ENCODE data around the gene PLEKHG1. TPM values are rescaled to one million over a fixed set of nuclear protein-coding genes. Genes with fewer than 3 reads are reported as not detected.

Gene PLEKHG1
- total RNA-seq, 6 donors from 2014 or later: 16.3 to 45.4 (median 29.2) TPM

GRCh38 chr6:150622941-150623874 lies 23.5 kb downstream of the PLEKHG1 start:
- no peak for TF ChIP-seq POLR2A (IDR thresholded peaks at IDR 0.05)
- TF ChIP-seq, protein P1, sequence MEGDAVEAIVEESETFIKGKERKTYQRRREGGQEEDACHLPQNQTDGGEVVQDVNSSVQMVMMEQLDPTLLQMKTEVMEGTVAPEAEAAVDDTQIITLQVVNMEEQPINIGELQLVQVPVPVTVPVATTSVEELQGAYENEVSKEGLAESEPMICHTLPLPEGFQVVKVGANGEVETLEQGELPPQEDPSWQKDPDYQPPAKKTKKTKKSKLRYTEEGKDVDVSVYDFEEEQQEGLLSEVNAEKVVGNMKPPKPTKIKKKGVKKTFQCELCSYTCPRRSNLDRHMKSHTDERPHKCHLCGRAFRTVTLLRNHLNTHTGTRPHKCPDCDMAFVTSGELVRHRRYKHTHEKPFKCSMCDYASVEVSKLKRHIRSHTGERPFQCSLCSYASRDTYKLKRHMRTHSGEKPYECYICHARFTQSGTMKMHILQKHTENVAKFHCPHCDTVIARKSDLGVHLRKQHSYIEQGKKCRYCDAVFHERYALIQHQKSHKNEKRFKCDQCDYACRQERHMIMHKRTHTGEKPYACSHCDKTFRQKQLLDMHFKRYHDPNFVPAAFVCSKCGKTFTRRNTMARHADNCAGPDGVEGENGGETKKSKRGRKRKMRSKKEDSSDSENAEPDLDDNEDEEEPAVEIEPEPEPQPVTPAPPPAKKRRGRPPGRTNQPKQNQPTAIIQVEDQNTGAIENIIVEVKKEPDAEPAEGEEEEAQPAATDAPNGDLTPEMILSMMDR (IDR thresholded peaks at IDR 0.05): no peak
- no peak for TF ChIP-seq POLR2AphosphoS5 (IDR thresholded peaks at IDR 0.05)
- no peak for TF ChIP-seq EP300 (IDR thresholded peaks at IDR 0.05)
- 72 to 80% methylated on average over 14 to 18 of the region's 18 CpGs for WGBS, 2 donors
- Histone ChIP-seq H3K36me3 (no peaks in the 10 kb centered on the region), H3K4me3 (no peak overlapping the region), H3K4me1 (peaks cover 19 to 33% (median 27%) of the 10 kb centered on the region in 4 donors), H3K27ac (peak overlapping the region in 2 of 4 donors; percentile 27 to 33), H3K9me3 (no peaks in the 10 kb centered on the region), H3K27me3 (no peaks in the 10 kb centered on the region)
- ATAC-seq (ENCODE audit: low FRiP score in 2 of 2): peak; percentile 42 to 57
- DNase-seq: no peak

DNA sequence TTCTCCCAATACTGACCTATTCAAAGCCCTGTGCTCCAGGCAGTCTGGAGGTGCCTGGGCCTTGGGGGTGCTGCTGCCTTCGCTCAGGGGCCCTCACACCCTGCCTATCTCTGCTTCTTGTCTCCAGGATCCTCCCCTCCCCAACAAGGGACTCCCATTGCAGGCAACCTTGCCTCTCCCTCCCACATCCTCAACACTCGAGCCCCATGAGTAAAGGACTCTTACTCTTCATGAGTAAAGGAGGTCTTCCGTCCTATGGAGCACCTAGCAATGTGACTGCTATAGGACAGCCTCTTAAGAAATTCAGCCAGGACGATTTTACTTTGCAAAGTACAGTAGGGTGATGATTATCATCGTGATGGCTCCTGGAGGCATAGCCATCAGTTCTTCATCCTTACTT lies 24.5 kb downstream of the PLEKHG1 start:
- H3K36me3 ChIP-seq: no peaks in the 10 kb centered on the region
- peaks cover 19 to 38% (median 29%) of the 10 kb centered on the region in 4 donors for H3K4me1 ChIP-seq
- no peak overlapping the region for H3K27ac ChIP-seq
- H3K27me3 ChIP-seq: no peaks in the 10 kb centered on the region
- no peaks in the 10 kb centered on the region for H3K9me3 ChIP-seq
- no peak for DNase-seq
- peak in 1 of 2 donors; percentile 37 for ATAC-seq (ENCODE audit: low FRiP score in 2 of 2)
- H3K4me3 ChIP-seq: no peak overlapping the region
- no peak for TF ChIP-seq POLR2A (IDR thresholded peaks at IDR 0.05)
- WGBS, 2 donors: 81 to 94% methylated on average over 5 of the region's 5 CpGs

DNA sequence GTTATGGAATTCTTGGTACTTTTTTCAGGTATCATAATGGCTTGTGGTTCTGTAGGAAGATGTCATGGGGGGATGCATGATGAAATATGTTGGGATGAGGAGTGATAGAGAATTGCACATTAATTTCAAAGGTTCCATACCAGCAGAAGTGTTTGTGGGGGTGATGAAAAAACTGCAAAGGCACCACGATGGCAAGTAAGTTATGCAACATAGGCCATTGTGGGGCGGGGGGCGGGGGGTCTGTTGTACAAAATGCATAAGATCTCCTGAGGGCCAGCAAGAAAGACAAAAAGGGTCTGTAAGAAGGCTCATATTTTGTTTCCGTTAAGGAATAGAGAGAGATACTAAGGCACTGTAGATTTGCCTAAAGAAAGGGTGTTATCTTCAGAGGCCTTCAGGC lies 26.2 kb downstream of the PLEKHG1 start:
- no peaks in the 10 kb centered on the region for H3K9me3 ChIP-seq

GRCh38 chr6:150627154-150627553 lies 27.5 kb downstream of the PLEKHG1 start:
- peaks cover 21 to 33% (median 28%) of the 10 kb centered on the region in 4 donors for H3K4me1 ChIP-seq
- TF ChIP-seq POLR2A (IDR thresholded peaks at IDR 0.05) (no peak), POLR2AphosphoS5 (IDR thresholded peaks at IDR 0.05) (no peak), EP300 (IDR thresholded peaks at IDR 0.05) (no peak)
- TF ChIP-seq, protein P1 (IDR thresholded peaks at IDR 0.05): no peak
- no peaks in the 10 kb centered on the region for H3K9me3 ChIP-seq
- no peaks in the 10 kb centered on the region for H3K36me3 ChIP-seq
- DNase-seq (no peak), ATAC-seq (ENCODE audit: low FRiP score in 2 of 2) (no peak)
- H3K27ac ChIP-seq: no peak overlapping the region
- no peaks in the 10 kb centered on the region for H3K27me3 ChIP-seq
- no peak overlapping the region for H3K4me3 ChIP-seq

More for the DNA sequence above, 26.2 kb downstream of the PLEKHG1 start:
- peaks cover 19 to 31% (median 23%) of the 10 kb centered on the region in 4 donors for H3K4me1 ChIP-seq
- ATAC-seq (ENCODE audit: low FRiP score in 2 of 2) (no peak), DNase-seq (no peak)
- H3K27me3 ChIP-seq: no peaks in the 10 kb centered on the region
- no peak overlapping the region for H3K4me3 ChIP-seq
- H3K27ac ChIP-seq: no peak overlapping the region
- 87 to 95% methylated on average over 4 of the region's 4 CpGs for WGBS, 2 donors
- H3K36me3 ChIP-seq: no peaks in the 10 kb centered on the region
- TF ChIP-seq POLR2AphosphoS5 (IDR thresholded peaks at IDR 0.05): no peak
- no peak for TF ChIP-seq POLR2A (IDR thresholded peaks at IDR 0.05)
- no peak for TF ChIP-seq EP300 (IDR thresholded peaks at IDR 0.05)
- TF ChIP-seq, protein P1 (IDR thresholded peaks at IDR 0.05): no peak

- Histone ChIP-seq H3K4me1 (peaks cover 20 to 35% (median 29%) of the 10 kb centered on the region in 4 donors), H3K27me3 (no peaks in the 10 kb centered on the region), H3K4me3 (no peak overlapping the region), H3K36me3 (no peaks in the 10 kb centered on the region), H3K27ac (peak overlapping the region in 1 of 4 donors; percentile 1), H3K9me3 (no peaks in the 10 kb centered on the region)
- 44 to 47% methylated on average over 5 of the region's 5 CpGs for WGBS, 2 donors
- TF ChIP-seq POLR2A (IDR thresholded peaks at IDR 0.05) (no peak), EP300 (IDR thresholded peaks at IDR 0.05) (no peak), POLR2AphosphoS5 (IDR thresholded peaks at IDR 0.05) (no peak)
- TF ChIP-seq, protein P1 (IDR thresholded peaks at IDR 0.05): no peak
- ATAC-seq (ENCODE audit: low FRiP score in 2 of 2) (peak in 1 of 2 donors; percentile 10), DNase-seq (no peak)
These were observed 27.9 kb downstream of the PLEKHG1 start for GRCh38 chr6:150627585-150628025.
